HG03196 (cell line): ENCODE data around the gene GRIA4.

Experiments used
- ATAC-seq: cut with Tn5 transposase; IDR thresholded peaks from one replicate; pipeline ENCODE4 v1.9.1; 2021; ENCODE audit not compliant: unreplicated experiment

GRIA4 gene

GRCh38 chr11:105609832-105610781 is at the start of gene GRIA4:
Gene GRIA4 (plus strand): TSS chr11:105610073. CDS start chr11:105610998, 925 bp downstream.
- no peak for ATAC-seq

DNA sequence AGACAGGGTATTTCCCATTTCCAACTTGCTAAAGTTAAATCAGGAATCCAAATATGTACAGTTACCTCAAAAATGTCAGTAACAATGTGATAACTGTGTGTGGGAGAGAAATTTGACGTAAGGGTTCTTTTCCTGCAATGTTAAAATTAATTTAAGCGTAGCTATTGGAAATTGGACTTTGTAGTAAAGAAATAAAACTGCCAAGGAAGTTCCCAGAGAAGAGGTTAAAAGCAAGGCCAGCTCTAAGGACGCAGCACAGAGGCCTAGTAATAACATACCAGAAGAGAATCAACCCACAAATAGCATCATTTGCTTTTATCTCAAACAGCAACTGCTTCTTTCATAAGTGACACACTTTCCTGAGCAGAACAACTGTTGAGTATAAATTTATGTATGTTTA is 36.8 kb upstream of the GRIA4 start:
- ATAC-seq = no peak

- ATAC-seq = no peak
Observed at GRCh38 chr11:105574974-105575373, 34.9 kb upstream of the GRIA4 start.

- no peak for ATAC-seq
Observed at GRCh38 chr11:105577641-105578040, 32.2 kb upstream of the GRIA4 start.

DNA sequence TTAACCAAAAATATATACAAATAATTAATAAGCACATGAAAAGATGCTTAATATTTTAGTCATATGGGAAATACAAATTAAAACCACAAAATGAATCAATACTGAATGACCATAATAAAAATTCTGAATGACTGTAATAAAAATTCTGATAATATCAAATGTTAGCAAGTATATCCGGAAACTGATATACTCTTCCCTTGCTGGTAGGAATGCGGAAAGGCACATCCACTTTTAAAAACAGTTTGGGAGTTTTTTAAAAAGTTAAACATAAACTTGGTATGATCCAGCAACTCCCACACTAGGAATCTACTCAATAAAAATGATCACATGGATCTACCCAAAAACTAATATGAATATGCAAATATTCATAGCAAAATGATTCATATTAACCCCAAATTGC is 30.8 kb upstream of the GRIA4 start:
- no peak for ATAC-seq

- no peak for ATAC-seq
Observed at GRCh38 chr11:105582497-105582896, 27.4 kb upstream of the GRIA4 start.

GRCh38 chr11:105588001-105588400 is 21.9 kb upstream of the GRIA4 start:
- ATAC-seq = no peak

GRCh38 chr11:105589346-105589745 is 20.5 kb upstream of the GRIA4 start:
- ATAC-seq = no peak

- no peak for ATAC-seq
Observed at GRCh38 chr11:105592035-105592434, 17.8 kb upstream of the GRIA4 start.

DNA sequence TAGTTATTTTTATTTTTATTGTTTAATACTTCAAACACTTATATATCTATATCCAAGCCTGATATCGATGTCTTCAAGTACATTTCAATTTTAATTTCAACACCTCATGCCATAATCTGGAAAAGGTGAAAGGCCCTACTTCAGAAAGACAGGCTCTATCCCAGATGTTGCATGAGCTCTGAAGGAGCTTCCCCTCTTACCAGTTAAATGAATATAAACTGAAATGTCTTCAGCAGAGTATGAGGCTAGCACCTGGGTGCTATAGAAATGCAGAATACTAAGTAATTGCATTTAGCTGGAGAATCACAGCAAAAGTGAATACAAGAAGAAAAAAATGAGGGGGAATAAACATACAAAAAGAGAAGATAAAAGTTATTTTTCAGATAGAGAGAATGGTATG is 11.5 kb upstream of the GRIA4 start:
- no peak for ATAC-seq

- no peak for ATAC-seq
Observed at GRCh38 chr11:105603156-105603555, 6.7 kb upstream of the GRIA4 start.

DNA sequence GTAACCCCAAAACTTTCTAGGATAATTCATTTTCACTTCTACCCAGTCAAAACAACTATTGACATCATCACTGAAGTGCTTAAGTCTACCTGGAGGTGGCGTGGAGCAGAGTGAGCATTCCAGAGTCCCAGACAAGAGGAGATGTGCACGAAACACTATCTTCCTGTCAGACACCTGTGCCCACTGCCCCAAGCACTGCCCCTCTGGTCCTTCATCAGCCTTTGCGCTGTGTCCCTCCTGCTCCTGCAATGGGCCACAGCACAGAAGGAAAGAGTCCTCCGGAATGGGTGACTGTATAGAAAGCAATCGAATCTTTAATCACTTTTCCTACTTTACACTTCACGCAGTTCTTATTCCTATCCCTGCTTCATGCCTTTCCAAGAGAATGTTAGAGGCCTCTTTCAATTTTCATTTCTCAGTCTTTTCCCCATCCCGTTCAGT is 512 bp upstream of the GRIA4 start:
- no peak for ATAC-seq

GRCh38 chr11:105610871-105611571 is 1.1 kb downstream of the GRIA4 start:
- ATAC-seq = no peak

DNA sequence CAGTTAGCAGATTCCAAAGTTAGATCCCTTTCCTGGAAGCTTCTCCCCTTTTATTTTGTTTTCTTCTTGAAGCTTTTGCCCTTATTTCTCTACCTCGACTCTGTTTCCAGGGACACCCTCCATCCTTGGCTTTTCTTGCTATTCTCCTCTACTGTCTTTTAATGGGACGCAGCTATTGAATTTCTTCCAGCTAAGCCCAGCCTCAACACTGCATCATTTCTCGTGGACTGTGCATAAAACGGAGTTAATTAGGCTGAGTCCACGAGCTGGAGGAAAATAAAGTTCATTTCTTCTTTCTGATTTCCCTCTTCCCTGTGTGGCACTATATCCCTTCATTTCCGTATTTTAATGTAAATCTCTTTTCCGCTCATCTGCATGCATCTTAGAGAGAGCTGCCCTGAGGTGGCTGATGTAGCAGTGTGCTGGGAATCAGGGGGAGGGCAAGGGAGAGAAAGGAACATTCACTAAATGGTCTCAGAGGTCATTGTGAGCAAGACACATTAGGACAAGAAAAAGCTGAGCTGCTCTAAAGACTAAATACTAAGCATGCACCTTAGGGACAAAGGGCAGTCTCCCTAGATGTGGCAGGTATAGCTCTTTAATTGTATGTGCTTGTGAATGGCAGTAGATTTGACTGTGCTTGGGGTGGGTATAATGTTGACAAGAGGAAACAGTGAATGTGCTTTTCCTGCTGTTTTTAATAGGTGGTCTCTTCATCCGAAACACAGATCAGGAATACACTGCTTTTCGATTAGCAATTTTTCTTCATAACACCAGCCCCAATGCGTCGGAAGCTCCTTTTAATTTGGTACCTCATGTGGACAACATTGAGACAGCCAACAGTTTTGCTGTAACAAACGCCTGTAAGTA is 1.9 kb downstream of the GRIA4 start:
- ATAC-seq = no peak

GRCh38 chr11:105612771-105613170 is 2.9 kb downstream of the GRIA4 start:
- no peak for ATAC-seq

GRCh38 chr11:105613183-105613582 is 3.3 kb downstream of the GRIA4 start:
- no peak for ATAC-seq

GRCh38 chr11:105618343-105618955 is 8.6 kb downstream of the GRIA4 start:
- no peak for ATAC-seq

DNA sequence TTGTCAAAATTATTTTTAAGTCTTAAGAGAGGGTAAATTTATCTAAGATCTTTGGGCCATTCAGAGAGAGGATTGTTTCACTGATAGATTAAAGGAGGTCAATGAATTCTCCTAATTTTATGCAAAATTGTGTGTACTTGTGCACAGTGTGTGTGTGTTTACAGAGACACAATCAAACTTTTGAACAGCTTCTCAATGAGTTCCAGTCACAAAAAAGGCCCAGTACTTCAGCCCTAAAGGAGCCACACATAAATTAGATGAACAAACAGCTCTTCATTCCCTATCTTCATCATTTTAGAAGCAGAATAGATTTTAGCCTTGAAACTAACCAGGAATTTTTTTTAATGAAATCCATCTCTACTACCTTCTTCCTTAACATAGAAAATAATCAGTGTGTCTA is 9.7 kb downstream of the GRIA4 start:
- ATAC-seq = no peak

DNA sequence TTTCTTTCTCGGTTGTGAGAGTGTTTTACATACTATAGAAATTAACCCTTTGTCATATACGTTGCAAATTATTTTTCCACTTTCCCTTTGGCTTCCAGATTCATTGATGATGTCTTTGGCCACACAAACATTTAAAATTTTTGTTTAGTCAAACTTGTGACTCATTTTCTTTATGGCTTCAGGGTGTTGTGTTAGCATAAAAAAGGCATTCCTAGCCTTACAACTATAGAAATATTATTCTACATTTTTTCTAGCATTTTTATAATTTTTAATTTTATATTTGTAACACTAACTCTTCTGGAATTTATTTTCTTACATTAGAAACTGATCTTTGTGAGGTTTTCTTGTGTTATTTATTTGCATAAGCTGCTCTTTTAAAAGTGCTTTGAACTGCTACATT is 12.1 kb downstream of the GRIA4 start:
- no peak for ATAC-seq

DNA sequence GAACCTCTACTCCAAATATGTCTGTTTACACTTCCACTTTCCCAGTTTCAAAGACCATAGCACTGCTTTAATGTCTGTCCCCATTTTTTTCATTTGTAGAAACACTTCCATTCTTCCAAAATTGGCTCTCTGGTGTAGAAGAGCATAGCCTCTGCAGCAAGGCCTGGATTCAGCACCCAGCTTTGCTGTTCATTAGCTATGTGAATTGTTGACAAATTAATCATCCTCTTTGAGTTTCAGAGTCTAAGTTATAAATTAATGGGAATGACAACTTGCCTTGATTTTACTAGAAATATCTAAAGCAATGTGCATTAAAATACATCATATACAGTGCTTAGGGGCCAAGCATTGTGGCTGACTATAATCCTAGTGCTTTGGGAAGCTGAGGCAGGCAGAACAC is 22.4 kb downstream of the GRIA4 start:
- no peak for ATAC-seq

DNA sequence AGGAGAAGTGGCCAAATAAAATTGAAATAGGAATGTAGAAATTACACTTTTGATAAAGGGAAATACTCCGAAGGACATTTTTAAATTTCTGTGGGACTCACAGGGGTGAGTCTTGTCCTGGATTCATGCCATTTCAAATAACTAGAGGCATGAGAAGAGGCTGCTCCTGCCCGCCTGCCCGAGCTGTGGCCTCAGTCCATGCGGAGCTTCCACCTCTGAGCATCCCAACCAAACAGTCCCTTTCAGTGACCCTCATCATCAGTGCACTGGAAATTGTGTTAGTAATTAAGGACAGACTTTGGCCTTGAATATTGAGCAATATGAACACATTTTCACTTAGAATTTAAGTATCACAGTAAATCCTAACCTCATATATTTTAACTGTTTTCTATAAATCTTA is 25.6 kb downstream of the GRIA4 start:
- no peak for ATAC-seq
